Inflammatory macrophage treated with lipopolysaccharide for 4 hours (primary cell): Measurements from ENCODE around the gene TEX101.

Experiments
- DNase-seq: peaks from one replicate; pipeline ENCODE4 v3.0.0-alpha.2; 2020

The TEX101 gene

GRCh38 chr19:43452582-43452981, 37.9 kb downstream of the TEX101 start:
- DNase-seq: no peak

- DNase-seq: peak; percentile 41
These were observed 39.3 kb downstream of the TEX101 start for GRCh38 chr19:43454031-43454430.

- DNase-seq: peak; percentile 36
These were observed 40.8 kb downstream of the TEX101 start for GRCh38 chr19:43455321-43456113.

- no peak for DNase-seq
These were observed 43.1 kb downstream of the TEX101 start for GRCh38 chr19:43457809-43458208.

GRCh38 chr19:43460362-43461016, 45.8 kb downstream of the TEX101 start:
- DNase-seq: no peak

GRCh38 chr19:43461303-43461702, 46.6 kb downstream of the TEX101 start:
- DNase-seq: no peak

- no peak for DNase-seq
These were observed 47.7 kb downstream of the TEX101 start for GRCh38 chr19:43462383-43462782.

- no peak for DNase-seq
These were observed 48.2 kb downstream of the TEX101 start for GRCh38 chr19:43462785-43463380.

GRCh38 chr19:43463381-43464133, 48.9 kb downstream of the TEX101 start:
- peak; percentile 96 for DNase-seq

GRCh38 chr19:43464134-43464775, 49.6 kb downstream of the TEX101 start:
- DNase-seq: no peak

- DNase-seq: peak; percentile 67
These were observed 50.9 kb downstream of the TEX101 start, which contains the start of gene LYPD3 for GRCh38 chr19:43465468-43466120. Gene LYPD3, minus strand, starts transcription at chr19:43465608. Its CDS starts 37 bp downstream, at chr19:43465571.

- DNase-seq: no peak
These were observed 52.1 kb downstream of the TEX101 start for GRCh38 chr19:43466793-43467192.

- DNase-seq: no peak
These were observed 52.6 kb downstream of the TEX101 start for GRCh38 chr19:43467276-43467675.

GRCh38 chr19:43467730-43468129, 53.0 kb downstream of the TEX101 start:
- DNase-seq: peak; percentile 57
